Left ventricle myocardium inferior (tissue), 1 donor: ENCODE results near the gene NFIA. TPM values are rescaled to one million over a fixed set of nuclear protein-coding genes. Genes with fewer than 3 reads are reported as not detected.

Experiments used
- DNase-seq: peaks from one replicate; pipeline ENCODE4 v3.0.0-alpha.2; 2020
- H3K27ac ChIP-seq: fragments of 200-600 bp; replicated peaks from 2 replicates; pipeline ENCODE4 v1.8.0; 2021
- H3K27me3 ChIP-seq: fragments of 200-600 bp; 2 replicates; pipeline ENCODE4 v1.8.0; 2021; ENCODE audit warnings: low read depth
- H3K36me3 ChIP-seq: fragments of 200-600 bp; 2 replicates; pipeline ENCODE4 v1.8.0; 2021
- H3K4me1 ChIP-seq: fragments of 200-600 bp; 2 replicates; pipeline ENCODE4 v1.8.0; 2021
- H3K4me3 ChIP-seq: fragments of 200-600 bp; 2 replicates; pipeline ENCODE4 v1.8.0; 2021; ENCODE audit warnings: mild to moderate bottlenecking, moderate library complexity
- H3K9me3 ChIP-seq: fragments of 200-600 bp; replicated peaks from 2 replicates; pipeline ENCODE4 v1.8.0; 2021
- intact Hi-C: fragments of 100-400 bp; cut with micrococcal nuclease; formaldehyde crosslinking; loops from one replicate; pipeline ENCODE4 v1.11.0; 2022
- long read RNA-seq: library from polyadenylated mRNA; unstranded; transcript quantifications from one replicate; pipeline ENCODE4 v2.0.0, GENCODE V29; 2021
- total RNA-seq: library from RNA; stranded (reverse); fragmentation: NEBNext Ultra II Directional; extraction: Animal tissue kit (Norgen Biotek cat#: 25700); gene quantifications from one replicate; pipeline ENCODE4 v1.2.1, GENCODE V29; 2021
- TF ChIP-seq, protein P1 (sequence below): fragments of 200-600 bp; IDR thresholded peaks from 2 replicates; pipeline ENCODE4 v1.8.0; 2021; ENCODE audit warnings: antibody characterized with exemption, mild to moderate bottlenecking, borderline replicate concordance
- donor health status: DM: no; HTN: yes; CAD: no; lungs with severe emphysema.

The NFIA gene
- 90.2 TPM for total RNA-seq
- long read RNA-seq, full-length matches to known transcripts: 90 of 130 reads
- long read RNA-seq, partial matches to known transcripts: 13 of 130 reads
- long read RNA-seq, other reads (novel, unspliced or antisense): 27 of 130 reads

DNA sequence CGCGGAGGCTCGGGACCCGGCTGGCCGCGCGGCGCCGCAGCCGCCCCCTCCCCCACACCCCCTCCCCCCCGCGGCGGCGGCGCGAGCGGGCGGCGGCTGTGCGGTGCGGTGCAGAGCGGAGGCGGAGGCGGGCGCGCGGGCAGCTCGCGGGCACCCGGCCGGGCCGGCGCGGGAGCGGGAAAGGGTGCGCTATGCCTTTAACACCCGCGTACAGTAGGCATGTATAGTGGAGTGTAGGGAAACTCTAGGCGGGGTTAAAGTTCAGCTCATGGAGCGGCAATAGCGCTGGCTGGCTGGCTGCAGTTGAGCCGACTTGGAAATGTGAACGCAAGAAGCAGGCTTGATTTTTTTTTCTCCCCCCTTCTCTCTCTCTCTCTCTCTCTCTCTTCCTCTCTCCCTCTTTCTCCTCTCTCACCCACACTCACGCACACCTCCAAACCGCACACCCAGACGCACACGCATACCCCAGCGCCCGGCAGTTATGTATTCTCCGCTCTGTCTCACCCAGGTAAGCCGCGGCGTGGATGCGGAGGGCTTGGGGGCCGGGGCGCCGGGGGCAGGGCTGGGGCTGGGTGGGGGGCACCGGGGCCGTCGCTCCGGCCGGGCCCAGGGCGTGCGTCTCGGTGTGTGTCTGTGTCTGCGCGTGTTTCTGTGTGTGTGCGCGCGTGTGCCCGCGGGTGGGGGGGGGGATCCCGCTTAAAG is at the start of gene NFIA:
Gene NFIA, plus strand, starts transcription at position 251 of the 702 bp plus-strand sequence.
- no peaks in the 10 kb centered on the region for H3K36me3 ChIP-seq
- H3K27ac ChIP-seq: peak within 1 kb of the TSS; percentile 98
- intact Hi-C loops: loop anchor here (10.0 kb wide), 1 partner anchor 252 kb away; no protein-coding TSS in a partner anchor
- DNase-seq: peak; percentile 54
- no peaks in the 10 kb centered on the region for H3K27me3 ChIP-seq
- TF ChIP-seq, protein P1, sequence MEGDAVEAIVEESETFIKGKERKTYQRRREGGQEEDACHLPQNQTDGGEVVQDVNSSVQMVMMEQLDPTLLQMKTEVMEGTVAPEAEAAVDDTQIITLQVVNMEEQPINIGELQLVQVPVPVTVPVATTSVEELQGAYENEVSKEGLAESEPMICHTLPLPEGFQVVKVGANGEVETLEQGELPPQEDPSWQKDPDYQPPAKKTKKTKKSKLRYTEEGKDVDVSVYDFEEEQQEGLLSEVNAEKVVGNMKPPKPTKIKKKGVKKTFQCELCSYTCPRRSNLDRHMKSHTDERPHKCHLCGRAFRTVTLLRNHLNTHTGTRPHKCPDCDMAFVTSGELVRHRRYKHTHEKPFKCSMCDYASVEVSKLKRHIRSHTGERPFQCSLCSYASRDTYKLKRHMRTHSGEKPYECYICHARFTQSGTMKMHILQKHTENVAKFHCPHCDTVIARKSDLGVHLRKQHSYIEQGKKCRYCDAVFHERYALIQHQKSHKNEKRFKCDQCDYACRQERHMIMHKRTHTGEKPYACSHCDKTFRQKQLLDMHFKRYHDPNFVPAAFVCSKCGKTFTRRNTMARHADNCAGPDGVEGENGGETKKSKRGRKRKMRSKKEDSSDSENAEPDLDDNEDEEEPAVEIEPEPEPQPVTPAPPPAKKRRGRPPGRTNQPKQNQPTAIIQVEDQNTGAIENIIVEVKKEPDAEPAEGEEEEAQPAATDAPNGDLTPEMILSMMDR: no peak
- peaks cover 83% of the 10 kb centered on the region for H3K4me1 ChIP-seq
- H3K9me3 ChIP-seq: no peaks in the 10 kb centered on the region
- peak within 1 kb of the TSS; percentile 88 for H3K4me3 ChIP-seq

DNA sequence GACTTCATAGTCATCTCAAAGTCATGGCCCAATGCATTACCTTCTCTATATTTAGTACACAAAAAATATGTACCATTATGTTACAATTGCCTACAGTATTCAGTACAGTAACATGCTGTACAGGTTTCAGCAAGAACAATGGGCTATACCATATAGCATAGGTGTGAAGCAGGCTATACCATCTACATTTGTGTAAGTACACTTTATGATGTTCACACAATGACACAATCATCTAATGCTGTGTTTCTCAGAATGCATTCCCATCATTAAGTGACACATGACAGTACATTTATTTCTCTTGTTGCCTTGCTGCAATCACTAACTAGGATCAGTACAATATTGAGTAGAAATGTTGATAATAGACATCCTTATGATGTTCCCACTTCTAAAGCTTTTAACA is 46.5 kb upstream of the NFIA start:
- Histone ChIP-seq H3K36me3 (no peaks in the 10 kb centered on the region), H3K4me3 (no peak overlapping the region), H3K27me3 (no peaks in the 10 kb centered on the region), H3K9me3 (peaks cover 11% of the 10 kb centered on the region), H3K4me1 (no peaks in the 10 kb centered on the region), H3K27ac (no peak overlapping the region)
- TF ChIP-seq, protein P1: no peak
- intact Hi-C loops: no loop called here
- DNase-seq: no peak

DNA sequence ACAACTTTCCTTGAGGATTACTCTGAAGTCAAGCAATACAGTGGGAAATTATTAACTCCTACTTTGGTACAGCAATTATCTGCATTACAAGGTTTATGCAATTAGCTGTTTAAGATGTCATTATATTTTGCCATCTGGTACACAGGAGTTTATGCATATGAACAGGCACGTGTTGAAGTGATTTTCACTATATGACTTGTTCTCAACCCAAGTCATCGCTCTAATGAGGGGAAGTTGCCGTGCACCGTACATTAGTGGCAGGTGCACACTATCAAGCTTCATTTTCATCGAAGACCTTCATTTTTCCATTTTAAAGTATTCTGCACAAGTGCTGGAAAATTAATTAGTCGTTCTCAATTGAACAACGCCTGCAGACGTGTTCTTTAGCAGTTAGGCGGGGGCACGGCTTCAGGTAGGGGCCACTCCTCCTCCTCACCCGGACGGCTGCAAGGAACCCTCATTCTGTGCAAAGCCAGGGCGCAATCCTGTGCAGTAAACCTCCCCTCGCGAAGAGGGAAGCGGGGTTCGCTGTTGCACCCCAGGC is 39.8 kb upstream of the NFIA start:
- H3K36me3 ChIP-seq: no peaks in the 10 kb centered on the region
- peak overlapping the region; percentile 82 for H3K27ac ChIP-seq
- H3K4me1 ChIP-seq: peaks cover 11% of the 10 kb centered on the region
- intact Hi-C loops: loop anchor here (10.0 kb wide), 2 partner anchors 68 to 198 kb away; no protein-coding TSS in a partner anchor
- H3K4me3 ChIP-seq: peak overlapping the region; percentile 73
- no peak for DNase-seq
- no peaks in the 10 kb centered on the region for H3K27me3 ChIP-seq
- H3K9me3 ChIP-seq: no peaks in the 10 kb centered on the region
- TF ChIP-seq, protein P1: no peak

DNA sequence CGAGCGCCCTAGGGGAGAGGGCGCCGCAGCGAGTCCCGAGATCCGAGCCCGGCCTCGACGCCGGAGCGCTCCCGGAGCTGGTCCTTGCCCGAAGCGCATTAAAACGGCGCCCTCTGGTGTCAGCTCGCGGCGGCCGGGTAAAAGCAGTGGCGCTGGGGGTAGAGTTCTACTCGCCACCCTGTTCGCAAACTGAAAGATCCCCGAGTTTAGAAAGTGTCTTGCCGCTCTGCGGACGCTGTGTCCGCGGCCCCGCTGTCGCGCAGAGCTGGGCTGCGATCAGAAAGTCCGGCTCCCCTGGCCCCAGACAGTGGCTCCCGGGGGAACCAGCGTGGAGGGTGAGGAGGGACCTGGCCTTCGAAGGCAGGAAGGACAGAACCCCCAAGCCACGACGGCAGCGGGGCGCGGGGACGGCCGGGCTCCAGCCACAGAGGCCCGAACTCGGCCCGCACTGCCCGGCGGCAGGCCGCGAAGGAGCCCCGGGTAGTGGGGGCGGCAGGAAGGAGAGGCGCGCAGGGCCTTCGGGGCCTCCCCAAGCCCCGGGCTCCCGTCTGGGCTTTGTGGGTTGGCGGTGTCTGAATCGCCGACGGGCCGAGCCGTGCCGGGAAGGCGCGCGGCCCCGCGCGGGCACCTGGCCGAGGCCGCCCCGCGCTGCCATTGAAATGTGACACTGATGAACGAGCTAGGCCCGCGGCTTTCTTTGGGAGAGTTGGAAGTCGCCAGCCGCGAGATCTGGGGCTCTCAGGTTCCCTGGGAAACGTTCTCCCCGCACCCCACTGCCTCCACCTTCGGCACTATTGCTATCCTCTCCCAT is 39.1 kb upstream of the NFIA start:
- intact Hi-C loops: loop anchor here (10.0 kb wide), 2 partner anchors 68 to 198 kb away; no protein-coding TSS in a partner anchor
- Histone ChIP-seq H3K4me1 (peaks cover 11% of the 10 kb centered on the region), H3K27ac (peak overlapping the region; percentile 82), H3K27me3 (no peaks in the 10 kb centered on the region), H3K4me3 (peak overlapping the region; percentile 73), H3K36me3 (no peaks in the 10 kb centered on the region), H3K9me3 (no peaks in the 10 kb centered on the region)
- TF ChIP-seq, protein P1: peak; percentile 95
- DNase-seq: peak; percentile 91

DNA sequence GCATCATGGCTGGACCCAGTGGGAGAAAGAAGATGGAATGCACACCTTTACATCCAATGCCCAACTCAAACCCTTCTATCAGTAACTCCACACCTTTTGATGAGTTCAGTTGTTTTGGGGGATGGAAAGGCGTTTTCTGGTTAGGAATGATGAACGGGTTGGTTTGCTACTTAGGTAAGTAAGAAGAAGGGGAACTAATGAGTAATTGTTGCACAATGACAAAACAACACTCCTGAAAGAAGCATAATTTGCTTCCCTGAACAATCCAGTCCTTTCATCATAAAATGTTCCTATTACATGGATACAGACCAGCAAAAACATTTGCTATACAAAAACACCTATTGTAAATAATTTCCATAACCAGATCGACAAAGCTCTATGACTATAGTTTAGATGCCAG is 35.9 kb upstream of the NFIA start:
- Histone ChIP-seq H3K4me3 (no peak overlapping the region), H3K9me3 (no peaks in the 10 kb centered on the region), H3K4me1 (peaks cover 33% of the 10 kb centered on the region), H3K27me3 (no peaks in the 10 kb centered on the region), H3K27ac (no peak overlapping the region), H3K36me3 (no peaks in the 10 kb centered on the region)
- no peak for DNase-seq
- TF ChIP-seq, protein P1: no peak
- intact Hi-C loops: loop anchor here (10.0 kb wide), 2 partner anchors 72 to 202 kb away; no protein-coding TSS in a partner anchor
